Kidney capillary endothelial cell (primary cell): Measurements from ENCODE around the gene TFIP11.

Experiments used
- DNase-seq: peaks from one replicate; pipeline ENCODE4 v3.0.0-alpha.2; 2018; ENCODE audit warnings: low spot score

Gene TFIP11

GRCh38 chr22:26512149-26512793, at the start of gene TFIP11:
Gene TFIP11, minus strand, starts transcription at chr22:26512473. Its CDS starts 2,201 bp downstream, at chr22:26510272.
- peak; percentile 94 for DNase-seq

- no peak for DNase-seq
Observed at GRCh38 chr22:26561756-26562417, 49.6 kb upstream of the TFIP11 start.

- no peak for DNase-seq
Observed at GRCh38 chr22:26559961-26560575, 47.8 kb upstream of the TFIP11 start.

GRCh38 chr22:26558248-26558895, 46.1 kb upstream of the TFIP11 start:
- no peak for DNase-seq

- no peak for DNase-seq
Observed at GRCh38 chr22:26556904-26557303, 44.6 kb upstream of the TFIP11 start.

- DNase-seq, result no peak
Observed at GRCh38 chr22:26555478-26555877, 43.2 kb upstream of the TFIP11 start.

- no peak for DNase-seq
Observed at GRCh38 chr22:26554956-26555355, 42.7 kb upstream of the TFIP11 start.

- DNase-seq, result peak; percentile 76
Observed at GRCh38 chr22:26553056-26553752, 40.9 kb upstream of the TFIP11 start.

- DNase-seq, result no peak
Observed at GRCh38 chr22:26552466-26552865, 40.2 kb upstream of the TFIP11 start.

- no peak for DNase-seq
Observed at GRCh38 chr22:26551568-26551967, 39.3 kb upstream of the TFIP11 start.

GRCh38 chr22:26550498-26551033, 38.3 kb upstream of the TFIP11 start:
- no peak for DNase-seq

- no peak for DNase-seq
Observed at GRCh38 chr22:26549902-26550497, 37.7 kb upstream of the TFIP11 start.

- DNase-seq, result no peak
Observed at GRCh38 chr22:26548984-26549383, 36.7 kb upstream of the TFIP11 start.

GRCh38 chr22:26548303-26548702, 36.0 kb upstream of the TFIP11 start:
- no peak for DNase-seq

- no peak for DNase-seq
Observed at GRCh38 chr22:26547837-26548236, 35.6 kb upstream of the TFIP11 start.

- no peak for DNase-seq
Observed at GRCh38 chr22:26547426-26547825, 35.2 kb upstream of the TFIP11 start.

GRCh38 chr22:26546282-26546681, 34.0 kb upstream of the TFIP11 start:
- no peak for DNase-seq

GRCh38 chr22:26545827-26546226, 33.6 kb upstream of the TFIP11 start:
- DNase-seq, result no peak

GRCh38 chr22:26545385-26545784, 33.1 kb upstream of the TFIP11 start:
- DNase-seq, result no peak

- DNase-seq, result no peak
Observed at GRCh38 chr22:26544489-26544888, 32.2 kb upstream of the TFIP11 start.

GRCh38 chr22:26542831-26543230, 30.6 kb upstream of the TFIP11 start:
- DNase-seq, result peak; percentile 46
